Measurements from ENCODE around the gene SLC49A3.

- TF ChIP-seq EZH2 (IDR thresholded peaks at IDR 0.05; ENCODE audit: low read length, missing control alignments) (no peak), CTCF (conservative IDR thresholded peaks at IDR 0.05 in 1 of 2, IDR thresholded peaks at IDR 0.05 in 1 of 2; ENCODE audit: low read depth in 1 of 2, low read length in 2 of 2) (no peak)
These were observed 16.5 kb upstream of the SLC49A3 start, which contains the start of gene PCGF3 for GRCh38 chr4:705278-706082.
